H9 (cell line): ENCODE data around the gene ZNF217. TPM values are rescaled to one million over a fixed set of nuclear protein-coding genes. Genes with fewer than 3 reads are reported as not detected.
A peak's percentile ranks its signal among the peaks of the same experiment; 100 is the strongest.
"Not testable (repeated sequence)": the region's sequence is repeated elsewhere in the genome, so short reads cannot be mapped to it uniquely, and the experiment has no call there.

Experiments
- DNase-seq: peaks from one replicate; pipeline ENCODE4 v3.0.0-alpha.2; 2017
- H2AFZ ChIP-seq: one replicate; pipeline ENCODE4 v1.6.1; 2013; ENCODE audit warnings: mild to moderate bottlenecking, low read length, control low read depth, moderate library complexity
- H2AK5ac ChIP-seq: 2 replicates; pipeline ENCODE4 v1.6.1; 2013; ENCODE audit warnings: low read length, control low read depth, mixed read lengths; ENCODE audit not compliant: insufficient read length
- H2BK120ac ChIP-seq: one replicate; pipeline ENCODE4 v1.6.1; 2013; ENCODE audit warnings: low read depth, mild to moderate bottlenecking, low read length, control low read depth, inconsistent platforms; ENCODE audit not compliant: poor library complexity, severe bottlenecking
- H2BK12ac ChIP-seq: 2 replicates; pipeline ENCODE4 v1.6.1; 2013; ENCODE audit warnings: low read length, control low read depth, mixed read lengths, low read depth; ENCODE audit not compliant: insufficient read length
- H2BK15ac ChIP-seq: 2 replicates; pipeline ENCODE4 v1.6.1; 2013; ENCODE audit warnings: low read depth, low read length, control low read depth
- H2BK20ac ChIP-seq: one replicate; pipeline ENCODE4 v1.6.1; 2013; ENCODE audit warnings: low read depth, mild to moderate bottlenecking, low read length, control low read depth, inconsistent platforms; ENCODE audit not compliant: poor library complexity, severe bottlenecking
- H2BK5ac ChIP-seq: 2 replicates; pipeline ENCODE4 v1.6.1; 2013; ENCODE audit warnings: low read length, control low read depth, mixed read lengths; ENCODE audit not compliant: insufficient read length
- H3K14ac ChIP-seq: 2 replicates; pipeline ENCODE4 v1.6.1; 2013; ENCODE audit warnings: low read length, control low read depth; ENCODE audit not compliant: insufficient read depth
- H3K18ac ChIP-seq: 2 replicates; pipeline ENCODE4 v1.6.1; 2013; ENCODE audit warnings: low read depth, mild to moderate bottlenecking, mixed read lengths, low read length, control low read depth; ENCODE audit not compliant: insufficient read length
- H3K23ac ChIP-seq: 2 replicates; pipeline ENCODE4 v1.6.1; 2013; ENCODE audit warnings: low read length, control low read depth, mixed read lengths, low read depth; ENCODE audit not compliant: insufficient read length
- H3K23me2 ChIP-seq: 2 replicates; pipeline ENCODE4 v1.6.1; 2013; ENCODE audit warnings: low read depth, mild to moderate bottlenecking, mixed read lengths, low read length, control low read depth; ENCODE audit not compliant: insufficient read length, poor library complexity, severe bottlenecking
- H3K27ac ChIP-seq: 2 replicates; pipeline ENCODE4 v1.5.1; 2013; ENCODE audit warnings: low read length, control low read depth, mixed read lengths, low read depth; ENCODE audit not compliant: insufficient read length
- H3K27me3 ChIP-seq: 2 replicates; pipeline ENCODE4 v1.6.1; 2013; ENCODE audit warnings: low read length, control low read depth, inconsistent platforms; ENCODE audit not compliant: insufficient read depth
- H3K4ac ChIP-seq: 2 replicates; pipeline ENCODE4 v1.6.1; 2013; ENCODE audit warnings: low read depth, mild to moderate bottlenecking, control low read depth, inconsistent platforms, low read length, moderate library complexity
- H3K4me1 ChIP-seq: 2 replicates; pipeline ENCODE4 v1.6.1; 2013; ENCODE audit warnings: low read length, control low read depth, inconsistent platforms; ENCODE audit not compliant: insufficient read depth
- H3K4me2 ChIP-seq: 2 replicates; pipeline ENCODE4 v1.6.1; 2013; ENCODE audit warnings: low read length, control low read depth, mixed read lengths; ENCODE audit not compliant: insufficient read length, insufficient read depth
- H3K56ac ChIP-seq: 2 replicates; pipeline ENCODE4 v1.6.1; 2013; ENCODE audit warnings: low read depth, mild to moderate bottlenecking, mixed read lengths, low read length, control low read depth; ENCODE audit not compliant: insufficient read length
- H3K79me1 ChIP-seq: 2 replicates; pipeline ENCODE4 v1.6.1; 2013; ENCODE audit warnings: low read depth, mild to moderate bottlenecking, moderate library complexity, low read length, control low read depth, inconsistent platforms; ENCODE audit not compliant: insufficient read depth, poor library complexity, severe bottlenecking
- H3K79me2 ChIP-seq: 2 replicates; pipeline ENCODE4 v1.6.1; 2013; ENCODE audit warnings: low read length, control low read depth, inconsistent platforms; ENCODE audit not compliant: insufficient read depth
- H3K9ac ChIP-seq: 2 replicates; pipeline ENCODE4 v1.6.1; 2013; ENCODE audit warnings: low read length, control low read depth, mixed read lengths; ENCODE audit not compliant: insufficient read length; ENCODE audit errors: extremely low read depth
- H3K9me3 ChIP-seq: one replicate; pipeline ENCODE4 v1.6.1; 2013; ENCODE audit warnings: low read depth, low read length, inconsistent platforms; ENCODE audit not compliant: control insufficient read depth
- H3T11ph ChIP-seq: one replicate; pipeline ENCODE4 v1.6.1; 2013; ENCODE audit warnings: mild to moderate bottlenecking, low read length, control low read depth, inconsistent platforms
- H4K20me1 ChIP-seq: one replicate; pipeline ENCODE4 v1.6.1; 2013; ENCODE audit not compliant: control insufficient read depth, insufficient read length, insufficient read depth
- H4K5ac ChIP-seq: 2 replicates; pipeline ENCODE4 v1.6.1; 2013; ENCODE audit warnings: low read depth, mild to moderate bottlenecking, mixed read lengths, low read length, control low read depth; ENCODE audit not compliant: insufficient read length
- H4K8ac ChIP-seq: replicated peaks from 2 replicates; pipeline ENCODE4 v1.6.1; 2013; ENCODE audit warnings: low read length, control low read depth, mixed read lengths, low read depth; ENCODE audit not compliant: insufficient read length
- H4K91ac ChIP-seq: 2 replicates; pipeline ENCODE4 v1.6.1; 2013; ENCODE audit warnings: low read depth, mild to moderate bottlenecking, moderate library complexity, mixed read lengths, low read length, control low read depth; ENCODE audit not compliant: insufficient read length
- H3K27ac Mint-ChIP-seq, 3 experiments: 2 replicates in 2 of 3; 3 replicates in 1 of 3; pipeline ENCODE4 v1.8.0; 2020 to 2021; ENCODE audit warnings: mixed read lengths in 3 of 3, mild to moderate bottlenecking in 1 of 3, moderate library complexity in 1 of 3
- H3K27me3 Mint-ChIP-seq: 2 replicates; pipeline ENCODE4 v1.8.0; 2021; ENCODE audit warnings: low read depth, mild to moderate bottlenecking, moderate library complexity, mixed read lengths
- H3K36me3 Mint-ChIP-seq, 3 experiments: 2 replicates in 2 of 3; 3 replicates in 1 of 3; pipeline ENCODE4 v1.8.0; 2020 to 2021; ENCODE audit warnings: low read depth in 3 of 3, mixed read lengths in 3 of 3; ENCODE audit not compliant: insufficient read depth in 1 of 3
- H3K4me1 Mint-ChIP-seq, 2 experiments: 2 replicates each; pipeline ENCODE4 v1.8.0; 2020; ENCODE audit warnings: mixed read lengths in 2 of 2
- H3K4me3 Mint-ChIP-seq, 2 experiments: 2 replicates in 1 of 2; 3 replicates in 1 of 2; pipeline ENCODE4 v1.8.0; 2020 to 2021; ENCODE audit warnings: mild to moderate bottlenecking in 2 of 2, mixed read lengths in 2 of 2, moderate library complexity in 1 of 2
- H3K9me3 Mint-ChIP-seq, 2 experiments: 2 replicates in 1 of 2; 3 replicates in 1 of 2; pipeline ENCODE4 v1.8.0; 2020; ENCODE audit warnings: mild to moderate bottlenecking in 2 of 2, mixed read lengths in 2 of 2, moderate library complexity in 1 of 2
- WGBS: extraction: QIAGEN DNeasy Blood & Tissue Kit; methylation state at CpG from one replicate; pipeline ENCODE4 v1.1.7; 2013; ENCODE audit warnings: missing lambda C conversion rate, low lambda C conversion rate, mixed read lengths; ENCODE audit not compliant: insufficient read length; ENCODE audit errors: extremely low coverage; 5-methylcytosine and 5-hydroxymethylcytosine counted together
- long read RNA-seq: library from polyadenylated mRNA; unstranded; transcript quantifications from one replicate; pipeline ENCODE4 v2.0.0, GENCODE V29; 2020
- total RNA-seq: library from RNA; stranded (reverse); gene quantifications from 2 replicates; pipeline ENCODE4 v1.2.1, GENCODE V29; 2021

Gene ZNF217
- 79.2 and 82.8 TPM in 2 replicates for total RNA-seq
- long read RNA-seq, full-length matches to known transcripts = 2 of 32 reads
- long read RNA-seq, partial matches to known transcripts = 13 of 32 reads
- long read RNA-seq, other reads (novel, unspliced or antisense) = 17 of 32 reads

GRCh38 chr20:53593466-53594007 lies at the start of gene ZNF217:
TSS of gene ZNF217 (minus strand) at chr20:53593839. CDS start at chr20:53582826, 11,013 bp downstream.
- peak; percentile 68 for DNase-seq
- H3K14ac ChIP-seq = peak within 1 kb of the TSS; percentile 74; the same call in 1 of the 2 replicates
- H4K8ac ChIP-seq, H3K27me3 Mint-ChIP-seq, H2BK12ac ChIP-seq, H3K9me3 Mint-ChIP-seq, H2AK5ac ChIP-seq, H3K79me1 ChIP-seq, H3K36me3 Mint-ChIP-seq, H3K4ac ChIP-seq, H4K5ac ChIP-seq, H3K23me2 ChIP-seq, H2BK120ac ChIP-seq, H3K56ac ChIP-seq, H4K20me1 ChIP-seq, H2BK15ac ChIP-seq, H3K23ac ChIP-seq, H3T11ph ChIP-seq, H3K4me1 ChIP-seq, H2BK20ac ChIP-seq, H2AFZ ChIP-seq, H3K27me3 ChIP-seq, H4K91ac ChIP-seq, H3K27ac ChIP-seq, H3K9me3 ChIP-seq, H2BK5ac ChIP-seq: not testable (repeated sequence)
- peak within 1 kb of the TSS; percentile 87 for H3K9ac ChIP-seq
- H3K79me2 ChIP-seq = peaks cover 16% of the 10 kb centered on the region; the same call in 1 of the 2 replicates
- Mint-ChIP-seq H3K4me3 (peak within 1 kb of the TSS; percentile 85 to 91), H3K4me1 (peaks cover 60 to 64% of the 10 kb centered on the region in 2 experiments), H3K27ac (peak within 1 kb of the TSS; percentile 95 to 100 (median 99))
- H3K4me2 ChIP-seq = peak within 1 kb of the TSS; percentile 65
- H3K18ac ChIP-seq = peak within 1 kb of the TSS; percentile 62
- no CpG with 5 or more reads among the region's 66 CpGs for WGBS
